ENCODE results near the gene DYNC1LI1.
"Not testable (repeated sequence)": the region's sequence is repeated elsewhere in the genome, so short reads cannot be mapped to it uniquely, and the experiment has no call there.

The DYNC1LI1 gene

GRCh38 chr3:32578669-32579068 lies 8.0 kb upstream of the DYNC1LI1 start:
- DNase-seq = not testable (repeated sequence)

GRCh38 chr3:32577581-32578556 lies 7.2 kb upstream of the DYNC1LI1 start:
- DNase-seq = no peak

GRCh38 chr3:32577174-32577573 lies 6.5 kb upstream of the DYNC1LI1 start:
- no peak for DNase-seq

- no peak for DNase-seq
These were observed 4.9 kb upstream of the DYNC1LI1 start for GRCh38 chr3:32575451-32576113.

- DNase-seq = no peak
These were observed 481 bp upstream of the DYNC1LI1 start for GRCh38 chr3:32571192-32571485.

GRCh38 chr3:32569540-32570420 lies 878 bp downstream of the DYNC1LI1 start:
- peak; percentile 30 for DNase-seq

- DNase-seq = no peak
These were observed 1.7 kb downstream of the DYNC1LI1 start for GRCh38 chr3:32568953-32569352.

- DNase-seq = no peak
These were observed 6.5 kb downstream of the DYNC1LI1 start for GRCh38 chr3:32564195-32564594.

GRCh38 chr3:32562640-32563039 lies 8.0 kb downstream of the DYNC1LI1 start:
- no peak for DNase-seq

- DNase-seq = no peak
These were observed 12.9 kb downstream of the DYNC1LI1 start for GRCh38 chr3:32557640-32558352.

- no peak for DNase-seq
These were observed 14.3 kb downstream of the DYNC1LI1 start for GRCh38 chr3:32556332-32556731.

GRCh38 chr3:32553973-32554372 lies 16.7 kb downstream of the DYNC1LI1 start:
- DNase-seq = no peak

GRCh38 chr3:32553459-32553858 lies 17.2 kb downstream of the DYNC1LI1 start:
- no peak for DNase-seq

- DNase-seq = no peak
These were observed 18.6 kb downstream of the DYNC1LI1 start for GRCh38 chr3:32552013-32552412.

- DNase-seq = no peak
These were observed 19.2 kb downstream of the DYNC1LI1 start for GRCh38 chr3:32551496-32551895.

GRCh38 chr3:32551087-32551486 lies 19.6 kb downstream of the DYNC1LI1 start:
- DNase-seq = no peak

- no peak for DNase-seq
These were observed 25.4 kb downstream of the DYNC1LI1 start for GRCh38 chr3:32545305-32545704.

- DNase-seq = no peak
These were observed 25.8 kb downstream of the DYNC1LI1 start for GRCh38 chr3:32544894-32545293.

- no peak for DNase-seq
These were observed 27.9 kb downstream of the DYNC1LI1 start for GRCh38 chr3:32542807-32543206.

- no peak for DNase-seq
These were observed 29.8 kb downstream of the DYNC1LI1 start for GRCh38 chr3:32540899-32541298.

- DNase-seq = no peak
These were observed 38.2 kb downstream of the DYNC1LI1 start for GRCh38 chr3:32532434-32532833.

GRCh38 chr3:32531010-32531647 lies 39.5 kb downstream of the DYNC1LI1 start:
- DNase-seq = no peak
